GM23248 (cell line): Measurements from ENCODE around the gene PPP2R2D. TPM values are rescaled to one million over a fixed set of nuclear protein-coding genes. Genes with fewer than 3 reads are reported as not detected.

Experiments used
- DNase-seq: peaks from one replicate; pipeline ENCODE4 v3.0.0-alpha.2; 2015
- H2AFZ ChIP-seq: fragments of 200-600 bp; sonication (generic); 2 replicates; pipeline ENCODE4 v1.6.1; 2016; ENCODE audit warnings: antibody characterized with exemption
- H3F3A ChIP-seq: fragments of 200-600 bp; sonication (generic); 2 replicates; pipeline ENCODE4 v1.6.1; 2016; ENCODE audit warnings: mild to moderate bottlenecking, antibody characterized with exemption, mixed run types; ENCODE audit not compliant: insufficient read depth
- H3K27ac ChIP-seq: fragments of 200-600 bp; sonication (generic); 2 replicates; pipeline ENCODE4 v1.5.1; 2016; ENCODE audit warnings: mild to moderate bottlenecking
- H3K27me3 ChIP-seq: fragments of 200-600 bp; sonication (generic); replicated peaks from 2 replicates; pipeline ENCODE4 v1.6.1; 2016; ENCODE audit warnings: mild to moderate bottlenecking; ENCODE audit not compliant: insufficient read depth
- H3K36me3 ChIP-seq: fragments of 200-600 bp; sonication (generic); 2 replicates; pipeline ENCODE4 v1.6.1; 2016; ENCODE audit warnings: low read depth, mild to moderate bottlenecking
- H3K4me1 ChIP-seq: fragments of 200-600 bp; sonication (generic); 2 replicates; pipeline ENCODE4 v1.6.1; 2016; ENCODE audit warnings: mild to moderate bottlenecking; ENCODE audit not compliant: insufficient read depth
- H3K4me2 ChIP-seq: fragments of 200-600 bp; sonication (generic); one replicate; pipeline ENCODE4 v1.6.1; 2016; ENCODE audit warnings: mild to moderate bottlenecking; ENCODE audit not compliant: unreplicated experiment
- H3K4me3 ChIP-seq: fragments of 200-600 bp; sonication (generic); 2 replicates; pipeline ENCODE4 v1.5.1; 2016; ENCODE audit warnings: mild to moderate bottlenecking
- H3K79me2 ChIP-seq: fragments of 200-600 bp; sonication (generic); 2 replicates; pipeline ENCODE4 v1.6.1; 2016; ENCODE audit warnings: mild to moderate bottlenecking; ENCODE audit not compliant: insufficient read depth
- H3K9ac ChIP-seq: fragments of 200-600 bp; sonication (generic); 2 replicates; pipeline ENCODE4 v1.6.1; 2016; ENCODE audit warnings: mild to moderate bottlenecking
- H3K9me2 ChIP-seq: fragments of 200-600 bp; sonication (generic); 2 replicates; pipeline ENCODE4 v1.6.1; 2016; ENCODE audit warnings: mixed run types, mild to moderate bottlenecking, moderate library complexity; ENCODE audit not compliant: insufficient read depth
- H3K9me3 ChIP-seq: fragments of 200-600 bp; sonication (generic); one replicate; pipeline ENCODE4 v1.6.1; 2017; ENCODE audit warnings: low read depth
- H4K20me1 ChIP-seq: fragments of 200-600 bp; sonication (generic); 2 replicates; pipeline ENCODE4 v1.6.0; 2016; ENCODE audit not compliant: insufficient read depth
- EZH2 ChIP-seq: fragments of 200-600 bp; sonication (generic); IDR thresholded peaks from 2 replicates; pipeline ENCODE4 v1.6.1; 2018; ENCODE audit warnings: antibody characterized with exemption, mild to moderate bottlenecking; ENCODE audit not compliant: insufficient read depth, poor library complexity, severe bottlenecking
- EZH2phosphoT487 ChIP-seq: fragments of 200-600 bp; sonication (generic); IDR thresholded peaks from 2 replicates; pipeline ENCODE4 v1.6.1; 2018; ENCODE audit warnings: antibody characterized with exemption, moderate library complexity, mild to moderate bottlenecking, low read depth; ENCODE audit not compliant: insufficient read depth
- WGBS, 2 experiments: methylation state at CpG; one replicate each; pipeline ENCODE4 v1.1.6; 2015 to 2017; ENCODE audit warnings: low lambda C conversion rate in 2 of 2, low coverage in 1 of 2; ENCODE audit errors: missing lambda C conversion rate in 2 of 2; 5-methylcytosine and 5-hydroxymethylcytosine counted together
- in situ Hi-C: fragments of 300-500 bp; cut with MboI; formaldehyde crosslinking; loops from 2 replicates; pipeline ENCODE4 v1.15.0; 2020
- polyA plus RNA-seq: library from polyadenylated mRNA; unstranded; fragments of >200 nt; fragmentation: Nextera tagmentation; extraction: Ambion mirVana; gene quantifications from 2 replicates; pipeline ENCODE4 v1.2.1, GENCODE V29; 2016
- total RNA-seq: library from RNA; depleted of rRNA; stranded (reverse); fragments of >200 nt; shearing (Covaris generic); gene quantifications from 2 replicates; pipeline ENCODE4 v1.2.3, GENCODE V29; 2014

The PPP2R2D gene
- total and polyA plus RNA-seq, 2 experiments from 2014 or later, result 18.5 to 26.2 TPM

DNA sequence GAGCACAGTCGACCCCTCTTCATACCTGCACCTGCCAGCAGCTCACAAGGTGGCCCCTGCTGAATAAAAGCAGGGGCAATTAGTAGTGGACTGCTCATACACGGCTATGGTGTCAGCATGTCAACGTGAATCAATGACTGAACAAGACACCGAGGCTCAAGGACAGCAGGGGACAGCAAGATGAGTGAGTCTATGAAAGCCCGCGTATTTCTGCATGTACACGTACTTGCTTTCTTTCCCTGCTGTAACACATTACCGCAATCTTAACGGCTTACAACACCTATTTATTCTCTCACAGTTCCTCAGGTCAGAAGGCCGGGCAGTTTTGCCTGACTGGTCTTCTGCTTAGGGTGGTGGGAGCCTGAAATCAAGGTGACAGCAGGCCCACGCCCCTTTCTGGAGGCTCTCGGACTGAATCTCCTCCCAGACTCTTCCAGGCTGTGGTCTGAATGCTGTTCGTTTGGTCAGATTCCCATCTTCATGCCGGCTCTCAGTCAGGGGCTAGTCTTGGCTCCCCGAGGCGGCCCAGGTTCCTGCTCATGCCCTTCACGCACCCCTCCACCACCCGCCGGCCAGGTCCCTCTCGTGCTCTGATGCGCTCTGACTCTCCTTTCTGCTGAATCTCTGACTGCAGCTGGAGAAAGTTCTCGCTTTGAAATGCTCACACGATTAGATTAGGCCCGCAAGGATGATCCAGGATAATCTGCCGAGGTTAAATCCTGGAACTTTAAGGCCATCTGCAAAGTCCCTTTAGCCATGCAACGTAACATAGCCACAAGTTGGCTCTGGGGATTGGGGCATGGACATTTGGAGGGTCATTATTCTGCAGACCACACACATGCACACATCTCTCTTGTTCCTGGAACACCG lies 7.8 kb upstream of the PPP2R2D start:
- Histone ChIP-seq H3K4me3 (no peak overlapping the region), H3K4me2 (no peak overlapping the region), H4K20me1 (no peaks in the 10 kb centered on the region), H3K27ac (no peak overlapping the region), H3K9me3 (no peaks in the 10 kb centered on the region), H3K9me2 (no peaks in the 10 kb centered on the region), H3K27me3 (peaks cover 32% of the 10 kb centered on the region), H2AFZ (no peak overlapping the region), H3F3A (no peaks in the 10 kb centered on the region), H3K79me2 (no peaks in the 10 kb centered on the region), H3K36me3 (no peaks in the 10 kb centered on the region), H3K9ac (no peak overlapping the region), H3K4me1 (no peaks in the 10 kb centered on the region)
- 65% methylated on average over 25 to 27 of the region's 27 CpGs for WGBS, 2 experiments
- in situ Hi-C loops, result loop anchor here (25.0 kb wide), 1 partner anchor 244 kb away; no protein-coding TSS in a partner anchor
- no peak for TF ChIP-seq EZH2phosphoT487
- TF ChIP-seq EZH2, result no peak
- DNase-seq, result no peak

DNA sequence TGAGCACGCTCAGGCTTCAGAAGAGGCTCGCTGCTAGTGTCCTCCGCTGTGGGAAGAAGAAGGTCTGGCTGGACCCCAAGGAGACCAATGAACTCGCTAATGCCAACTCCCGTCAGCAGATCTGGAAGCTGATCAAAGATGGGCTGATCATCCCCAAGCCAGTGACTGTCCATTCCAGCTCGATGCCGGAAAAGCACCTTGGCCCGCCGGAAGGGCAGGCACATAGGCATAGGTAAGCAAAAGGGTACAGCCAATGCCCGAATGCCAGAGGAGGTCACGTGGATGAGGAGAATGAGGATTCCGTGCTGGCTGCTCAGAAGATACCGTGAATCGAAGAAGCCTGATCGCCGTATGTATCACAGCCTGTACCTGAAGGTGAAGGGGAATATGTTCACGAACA lies 5.7 kb upstream of the PPP2R2D start:
- Histone ChIP-seq H3K27me3 (peaks cover 40% of the 10 kb centered on the region), H3K36me3 (no peaks in the 10 kb centered on the region), H4K20me1 (no peaks in the 10 kb centered on the region), H3F3A (no peaks in the 10 kb centered on the region), H3K4me3 (no peak overlapping the region), H3K4me1 (no peaks in the 10 kb centered on the region), H3K4me2 (no peak overlapping the region), H3K27ac (no peak overlapping the region), H3K9ac (no peak overlapping the region), H3K9me3 (no peaks in the 10 kb centered on the region), H2AFZ (no peak overlapping the region), H3K79me2 (no peaks in the 10 kb centered on the region), H3K9me2 (no peaks in the 10 kb centered on the region)
- no peak for DNase-seq
- in situ Hi-C loops, result loop anchor here (25.0 kb wide), 1 partner anchor 242 kb away; no protein-coding TSS in a partner anchor
- no peak for TF ChIP-seq EZH2phosphoT487
- no peak for TF ChIP-seq EZH2
- 80 to 81% methylated on average over 17 of the region's 17 CpGs for WGBS, 2 experiments

DNA sequence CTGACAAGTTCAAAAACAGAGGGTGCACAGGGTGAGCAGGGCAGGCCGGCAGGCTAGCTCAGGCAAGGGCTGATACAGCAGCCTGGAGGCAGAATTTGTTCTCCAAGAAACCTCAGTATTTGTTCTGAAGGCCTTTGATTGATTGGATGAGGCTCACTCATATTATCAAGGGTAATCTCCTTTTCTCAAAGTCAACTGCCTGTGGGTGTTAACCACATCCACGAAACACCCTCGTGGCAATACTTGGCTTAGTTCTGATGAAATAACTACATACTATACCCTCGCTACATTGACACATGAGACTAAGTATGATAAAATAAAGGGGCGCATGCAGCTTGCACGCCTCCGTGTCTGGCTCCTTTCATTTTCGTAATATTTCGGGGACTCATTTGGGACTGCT lies 4.4 kb upstream of the PPP2R2D start:
- Histone ChIP-seq H3K4me3 (no peak overlapping the region), H3K27ac (no peak overlapping the region), H3K27me3 (peaks cover 40% of the 10 kb centered on the region), H3K9me3 (no peaks in the 10 kb centered on the region), H3K9me2 (no peaks in the 10 kb centered on the region), H3K9ac (no peak overlapping the region), H3K36me3 (no peaks in the 10 kb centered on the region), H2AFZ (no peak overlapping the region), H3F3A (no peaks in the 10 kb centered on the region), H3K4me2 (no peak overlapping the region), H3K79me2 (peaks cover 2% of the 10 kb centered on the region), H3K4me1 (no peaks in the 10 kb centered on the region), H4K20me1 (no peaks in the 10 kb centered on the region)
- TF ChIP-seq EZH2 (no peak), EZH2phosphoT487 (no peak)
- 49 to 67% methylated on average over 9 of the region's 9 CpGs for WGBS, 2 experiments
- in situ Hi-C loops, result loop anchor here (25.0 kb wide), 1 partner anchor 241 kb away; no protein-coding TSS in a partner anchor
- no peak for DNase-seq

DNA sequence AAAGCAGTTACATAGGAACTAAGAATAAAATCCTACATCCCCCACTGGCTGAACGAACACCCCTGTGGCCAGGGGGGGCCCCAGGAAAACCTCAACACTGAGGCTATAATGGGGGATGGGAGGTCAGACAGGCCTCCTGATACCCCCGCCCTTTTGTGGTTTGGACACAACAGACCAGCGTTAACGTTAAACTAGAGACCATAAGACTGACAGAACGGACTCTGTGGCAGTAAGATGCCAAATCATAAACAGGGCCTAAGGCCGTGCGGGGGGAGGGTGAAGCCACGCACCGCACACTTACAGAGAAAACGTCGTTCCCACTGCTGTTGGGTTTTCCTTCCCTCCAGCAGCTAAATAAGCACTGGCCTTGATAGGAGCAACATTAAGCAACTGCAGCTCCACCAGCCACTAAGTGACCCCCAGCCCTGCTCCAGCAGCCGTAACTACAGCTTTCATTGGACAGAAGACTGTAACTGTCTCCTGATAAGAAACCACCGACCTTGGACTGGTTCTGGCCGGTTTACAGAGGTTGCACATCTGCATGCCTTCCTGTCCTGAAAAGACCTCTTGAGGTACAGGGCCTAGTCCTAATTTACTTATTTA lies 3.4 kb upstream of the PPP2R2D start:
- DNase-seq, result no peak
- Histone ChIP-seq H3K4me3 (no peak overlapping the region), H3F3A (no peaks in the 10 kb centered on the region; the same call in 1 of the 2 replicates), H2AFZ (no peak overlapping the region), H3K9me2 (no peaks in the 10 kb centered on the region), H3K4me1 (peaks cover 3% of the 10 kb centered on the region), H3K4me2 (no peak overlapping the region), H4K20me1 (no peaks in the 10 kb centered on the region), H3K27ac (no peak overlapping the region), H3K9me3 (no peaks in the 10 kb centered on the region), H3K36me3 (no peaks in the 10 kb centered on the region), H3K79me2 (peaks cover 12% of the 10 kb centered on the region), H3K27me3 (peaks cover 34% of the 10 kb centered on the region), H3K9ac (no peak overlapping the region)
- in situ Hi-C loops, result loop anchor here (25.0 kb wide), 1 partner anchor 240 kb away; no protein-coding TSS in a partner anchor
- no peak for TF ChIP-seq EZH2
- no peak for TF ChIP-seq EZH2phosphoT487
- WGBS, 2 experiments, result 60 to 63% methylated on average over 14 of the region's 14 CpGs
